Stomach (tissue), 9 donors: ENCODE results near the gene DEPDC5. TPM values are rescaled to one million over a fixed set of nuclear protein-coding genes. Genes with fewer than 3 reads are reported as not detected.

Experiments used
- DNase-seq, 2 donors: peaks; one replicate each; pipeline versions ENCODE4 v3.0.0 to v3.0.0-alpha.2; 2013 to 2019
- H3K27ac ChIP-seq, 5 donors: fragments of 200-600 bp in 4 of 5; sonication (generic) in 4 of 5; one replicate each; pipeline ENCODE4 v1.5.1; 2013 to 2019; ENCODE audit warnings: mild to moderate bottlenecking in 1 of 5, moderate library complexity in 1 of 5
- H3K27me3 ChIP-seq, 3 donors: fragments of 200-600 bp; sonication (generic); one replicate each; pipeline ENCODE4 v1.5.1; 2017 to 2019; ENCODE audit warnings: mixed run types in 1 of 3
- H3K36me3 ChIP-seq, 4 donors: fragments of 200-600 bp; sonication (generic); 1 replicate in 3 of 4; 2 replicates in 1 of 4; pipeline ENCODE4 v1.5.1; 2016 to 2019
- H3K4me1 ChIP-seq, 4 donors: fragments of 200-600 bp; sonication (generic); one replicate each; pipeline ENCODE4 v1.5.1; 2016 to 2019
- H3K4me3 ChIP-seq, 4 donors: fragments of 200-600 bp; sonication (generic) in 3 of 4; one replicate each; pipeline ENCODE4 v1.5.1; 2016 to 2019; ENCODE audit warnings: mild to moderate bottlenecking in 1 of 4
- H3K9me3 ChIP-seq, 4 donors: fragments of 200-600 bp; sonication (generic); one replicate each; pipeline ENCODE4 v1.5.1; 2016 to 2019
- CTCF ChIP-seq, 7 experiments: fragments of 450-650 bp in 4 of 7; fragments of 200-600 bp in 3 of 7; sonication (generic) in 3 of 7; IDR thresholded peaks; one replicate each; pipeline ENCODE4 v1.5.1; 2016 to 2019; ENCODE audit warnings: antibody characterized with exemption in 7 of 7, control low read depth in 2 of 7, mild to moderate bottlenecking in 1 of 7
- EP300 ChIP-seq: sonication (generic); formaldehyde crosslinking; IDR thresholded peaks from one replicate; pipeline ENCODE4 v1.6.1; 2017; ENCODE audit warnings: antibody characterized with exemption
- POLR2A ChIP-seq, 4 donors: fragments of 450-650 bp; IDR thresholded peaks; one replicate each; pipeline ENCODE4 v1.6.1; 2016; ENCODE audit warnings: antibody characterized with exemption in 4 of 4, control low read depth in 2 of 4, mild to moderate bottlenecking in 1 of 4, moderate library complexity in 1 of 4
- POLR2AphosphoS5 ChIP-seq, 3 donors: sonication (generic); formaldehyde crosslinking; IDR thresholded peaks; one replicate each; pipeline ENCODE4 v1.6.1; 2016; ENCODE audit warnings: antibody characterized with exemption in 3 of 3
- WGBS, 5 donors: extraction: QIAGEN DNeasy Blood & Tissue Kit in 3 of 5; methylation state at CpG; one replicate each; pipeline versions ENCODE4 v1.1.5 to v1.1.7; 2013 to 2018; 5-methylcytosine and 5-hydroxymethylcytosine counted together
- intact Hi-C: fragments of 100-400 bp; cut with DNase I; formaldehyde crosslinking; loops from one replicate; pipeline ENCODE4 v1.15.1; 2023; ENCODE audit warnings: low total_unique reads
- polyA plus RNA-seq, 3 donors: library from polyadenylated mRNA; stranded (reverse); fragments of 200-250 nt; gene quantifications; one replicate each; pipeline ENCODE4 v1.2.3, GENCODE V29; 2013
- total RNA-seq, 5 donors: library from RNA; depleted of rRNA; stranded (reverse); fragments of >200 nt; gene quantifications; one replicate each; pipeline versions ENCODE4 v1.1.0 to v1.2.3, GENCODE V29; 2014 to 2016
- donor health status: healthy with polysubstance abuse.
- donor health status: Bipolar disorder and iron deficiency.
- donor health status: healthy.

DEPDC5 gene
- total and polyA plus RNA-seq, 8 donors, result 4.7 to 39.1 (median 20.2) TPM

DNA sequence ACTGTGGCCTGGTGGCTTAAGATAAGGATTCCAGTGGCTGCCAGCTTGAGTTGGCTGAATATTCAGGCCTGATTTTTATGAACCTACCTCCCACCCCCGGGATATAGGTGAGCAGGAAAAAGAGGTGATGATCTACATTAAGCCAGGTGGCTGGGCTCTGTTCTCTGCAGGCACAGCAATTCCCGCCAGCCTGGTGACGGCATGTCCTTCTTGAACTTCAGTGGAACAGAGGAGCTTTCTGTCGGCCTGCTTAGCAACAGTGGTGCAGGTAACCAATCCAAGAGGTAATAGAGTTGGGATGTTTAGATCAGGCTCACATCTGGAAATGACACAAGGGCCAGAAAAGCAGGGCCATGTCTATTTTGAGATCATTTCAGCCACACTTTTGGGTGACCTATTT is 68.7 kb downstream of the DEPDC5 start:
- TF ChIP-seq CTCF (IDR thresholded peaks at IDR 0.05) (no peak), POLR2A (IDR thresholded peaks at IDR 0.05) (no peak), EP300 (no peak), POLR2AphosphoS5 (IDR thresholded peaks at IDR 0.05) (no peak)
- intact Hi-C loops, result no loop called here
- no peaks in the 10 kb centered on the region for H3K27me3 ChIP-seq
- peaks cover 50 to 100% (median 100%) of the 10 kb centered on the region in 4 donors for H3K36me3 ChIP-seq
- H3K4me3 ChIP-seq, result no peak overlapping the region
- H3K27ac ChIP-seq, result no peak overlapping the region
- H3K9me3 ChIP-seq, result no peaks in the 10 kb centered on the region
- no peak for DNase-seq
- no peaks in the 10 kb centered on the region for H3K4me1 ChIP-seq
- 84 to 93% (median 87%) methylated on average over 3 to 4 of the region's 4 CpGs for WGBS, 5 donors

GRCh38 chr22:31825513-31825912 is 71.7 kb downstream of the DEPDC5 start:
- 84 to 93% (median 91%) methylated on average over 2 of the region's 2 CpGs for WGBS, 5 donors
- intact Hi-C loops, result no loop called here
- Histone ChIP-seq H3K27ac (no peak overlapping the region), H3K4me3 (no peak overlapping the region), H3K27me3 (no peaks in the 10 kb centered on the region), H3K4me1 (peaks cover 0 to 15% (median 8%) of the 10 kb centered on the region in 4 donors), H3K36me3 (peaks cover 26 to 95% (median 86%) of the 10 kb centered on the region in 4 donors), H3K9me3 (no peaks in the 10 kb centered on the region)
- TF ChIP-seq POLR2AphosphoS5 (IDR thresholded peaks at IDR 0.05) (no peak), POLR2A (IDR thresholded peaks at IDR 0.05) (no peak)
- no peak for DNase-seq

DNA sequence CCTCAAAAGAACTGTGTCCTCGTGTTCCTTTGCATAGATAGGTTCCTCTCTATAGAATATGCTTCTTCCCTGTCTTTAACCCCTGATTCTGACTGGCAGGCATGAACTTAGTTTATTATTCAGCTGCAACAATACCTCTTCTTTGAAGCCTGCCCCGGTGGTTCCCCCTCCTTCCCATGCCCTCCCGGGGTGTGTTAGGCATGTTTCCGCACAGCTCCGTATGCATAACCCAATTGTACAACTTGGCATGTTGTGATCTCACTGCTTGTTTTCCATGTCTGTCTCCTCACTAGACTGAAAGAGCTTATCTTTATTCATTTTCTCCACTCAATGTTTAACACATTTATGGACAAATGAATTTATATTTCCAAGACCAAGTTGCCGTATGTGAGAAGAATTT is 72.6 kb downstream of the DEPDC5 start:
- Histone ChIP-seq H3K36me3 (peaks cover 18 to 89% (median 78%) of the 10 kb centered on the region in 4 donors), H3K9me3 (no peaks in the 10 kb centered on the region), H3K4me3 (no peak overlapping the region), H3K4me1 (peaks cover 0 to 20% (median 8%) of the 10 kb centered on the region in 4 donors), H3K27ac (no peak overlapping the region), H3K27me3 (no peaks in the 10 kb centered on the region)
- peak in 1 of 2 donors; percentile 28 for DNase-seq
- TF ChIP-seq POLR2AphosphoS5 (IDR thresholded peaks at IDR 0.05) (no peak), POLR2A (IDR thresholded peaks at IDR 0.05) (no peak), CTCF (IDR thresholded peaks at IDR 0.05) (no peak), EP300 (no peak)
- intact Hi-C loops, result no loop called here
- WGBS, 5 donors, result 64 to 71% (median 68%) methylated on average over 6 of the region's 6 CpGs

DNA sequence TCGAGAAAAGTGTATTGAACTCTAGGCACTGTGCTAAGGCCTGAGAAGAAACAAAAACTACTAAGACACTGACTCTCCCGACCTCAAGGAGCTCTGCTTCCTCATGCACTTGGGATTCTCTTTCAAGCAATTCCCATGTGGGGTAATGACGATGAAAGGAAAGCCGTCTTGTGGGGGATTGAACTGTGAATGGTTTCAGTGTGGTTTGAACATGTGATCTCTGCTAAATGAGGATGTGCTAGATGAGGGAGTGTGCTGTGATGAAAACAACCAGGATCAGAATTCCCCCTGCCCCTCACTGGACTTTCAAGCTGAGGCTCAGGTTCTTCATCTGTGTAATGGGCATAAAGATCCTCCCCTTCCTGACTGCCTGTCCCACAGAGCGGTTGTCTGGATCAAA is 74.9 kb downstream of the DEPDC5 start:
- H3K27ac ChIP-seq, result no peak overlapping the region
- 85 to 92% (median 91%) methylated on average over 5 of the region's 5 CpGs for WGBS, 5 donors
- peaks cover 0 to 86% (median 66%) of the 10 kb centered on the region in 4 donors for H3K36me3 ChIP-seq

More for the DNA sequence above, 74.9 kb downstream of the DEPDC5 start:
- intact Hi-C loops, result no loop called here
- no peaks in the 10 kb centered on the region for H3K27me3 ChIP-seq
- H3K9me3 ChIP-seq, result no peaks in the 10 kb centered on the region
- TF ChIP-seq POLR2AphosphoS5 (IDR thresholded peaks at IDR 0.05) (no peak), POLR2A (IDR thresholded peaks at IDR 0.05) (no peak), CTCF (IDR thresholded peaks at IDR 0.05) (no peak), EP300 (no peak)
- H3K4me3 ChIP-seq, result no peak overlapping the region
- no peak for DNase-seq
- peaks cover 0 to 20% (median 8%) of the 10 kb centered on the region in 4 donors for H3K4me1 ChIP-seq
